AG04450 (cell line): ENCODE measurements around the gene HMGN5. TPM values are rescaled to one million over a fixed set of nuclear protein-coding genes. Genes with fewer than 3 reads are reported as not detected.

ENCODE experiments used
- CTCF ChIA-PET: fragments of 300-600, 350-600 bp; formaldehyde crosslinking; extraction: SDS; loops from one replicate; lab custom pipeline; 2022; ENCODE audit warnings: antibody characterized with exemption, inconsistent platforms; lab: Charles Lee
- POLR2A ChIA-PET: fragments of 350-600 bp; formaldehyde crosslinking; extraction: SDS; loops from one replicate; lab custom pipeline; 2021; ENCODE audit warnings: antibody characterized with exemption, inconsistent platforms; lab: Yijun Ruan, JAX
- DNase-seq: peaks from one replicate; pipeline ENCODE4 v3.0.0-alpha.2; 2011; ENCODE audit warnings: low read depth, low spot score
- H3K27ac ChIP-seq: one replicate; pipeline ENCODE4 v1.5.1; 2012; ENCODE audit warnings: low read depth, low read length, control low read depth
- H3K27me3 ChIP-seq: one replicate; pipeline ENCODE4 v1.6.0; 2012; ENCODE audit warnings: low read length; ENCODE audit not compliant: control insufficient read depth, insufficient read depth
- H3K4me3 ChIP-seq: 2 replicates; pipeline ENCODE4 v1.5.1; 2011; ENCODE audit warnings: mild to moderate bottlenecking, low read depth, low read length, control low read depth
- H3K9me3 ChIP-seq: 2 replicates; pipeline ENCODE4 v1.5.1; 2012; ENCODE audit warnings: low read length; ENCODE audit not compliant: control insufficient read depth, insufficient read depth
- polyA plus RNA-seq: library from polyadenylated mRNA; depleted of rRNA; stranded (reverse); fragments of >200 nt; gene quantifications from 2 replicates; pipeline ENCODE4 v1.2.3, GENCODE V29; 2011
- TF ChIP-seq, protein P1 (sequence below): IDR thresholded peaks from 2 replicates; pipeline ENCODE4 v1.5.1; 2011; ENCODE audit warnings: low read depth, low read length, control low read depth, inconsistent platforms

Gene HMGN5
- polyA plus RNA-seq, 1 experiment: 3.7 TPM

DNA sequence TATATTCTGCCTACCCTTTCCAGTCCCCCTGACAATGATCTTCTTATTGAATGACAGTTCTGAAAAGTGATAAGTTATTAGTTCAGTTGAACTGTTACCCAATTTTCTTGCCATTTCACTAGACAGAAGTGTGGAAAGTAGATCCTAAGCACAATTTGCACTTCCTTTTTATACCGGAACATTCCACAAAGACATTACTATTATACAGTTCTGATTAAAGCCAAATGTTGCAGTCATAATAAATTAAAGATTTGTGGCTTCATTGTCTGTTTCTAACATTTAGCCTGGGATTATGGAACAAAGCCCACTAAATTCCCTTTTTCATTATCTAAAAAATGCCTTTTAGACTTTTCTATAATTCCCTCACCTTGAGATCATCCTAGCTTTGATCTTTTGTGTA, 14.0 kb upstream of the HMGN5 start:
- ChIA-PET CTCF (no interaction called here), POLR2A (no interaction called here)
- Histone ChIP-seq H3K4me3 (no peak overlapping the region), H3K27ac (no peak overlapping the region), H3K27me3 (no peaks in the 10 kb centered on the region), H3K9me3 (no peaks in the 10 kb centered on the region)
- TF ChIP-seq, protein P1, sequence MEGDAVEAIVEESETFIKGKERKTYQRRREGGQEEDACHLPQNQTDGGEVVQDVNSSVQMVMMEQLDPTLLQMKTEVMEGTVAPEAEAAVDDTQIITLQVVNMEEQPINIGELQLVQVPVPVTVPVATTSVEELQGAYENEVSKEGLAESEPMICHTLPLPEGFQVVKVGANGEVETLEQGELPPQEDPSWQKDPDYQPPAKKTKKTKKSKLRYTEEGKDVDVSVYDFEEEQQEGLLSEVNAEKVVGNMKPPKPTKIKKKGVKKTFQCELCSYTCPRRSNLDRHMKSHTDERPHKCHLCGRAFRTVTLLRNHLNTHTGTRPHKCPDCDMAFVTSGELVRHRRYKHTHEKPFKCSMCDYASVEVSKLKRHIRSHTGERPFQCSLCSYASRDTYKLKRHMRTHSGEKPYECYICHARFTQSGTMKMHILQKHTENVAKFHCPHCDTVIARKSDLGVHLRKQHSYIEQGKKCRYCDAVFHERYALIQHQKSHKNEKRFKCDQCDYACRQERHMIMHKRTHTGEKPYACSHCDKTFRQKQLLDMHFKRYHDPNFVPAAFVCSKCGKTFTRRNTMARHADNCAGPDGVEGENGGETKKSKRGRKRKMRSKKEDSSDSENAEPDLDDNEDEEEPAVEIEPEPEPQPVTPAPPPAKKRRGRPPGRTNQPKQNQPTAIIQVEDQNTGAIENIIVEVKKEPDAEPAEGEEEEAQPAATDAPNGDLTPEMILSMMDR: no peak
- no peak for DNase-seq

DNA sequence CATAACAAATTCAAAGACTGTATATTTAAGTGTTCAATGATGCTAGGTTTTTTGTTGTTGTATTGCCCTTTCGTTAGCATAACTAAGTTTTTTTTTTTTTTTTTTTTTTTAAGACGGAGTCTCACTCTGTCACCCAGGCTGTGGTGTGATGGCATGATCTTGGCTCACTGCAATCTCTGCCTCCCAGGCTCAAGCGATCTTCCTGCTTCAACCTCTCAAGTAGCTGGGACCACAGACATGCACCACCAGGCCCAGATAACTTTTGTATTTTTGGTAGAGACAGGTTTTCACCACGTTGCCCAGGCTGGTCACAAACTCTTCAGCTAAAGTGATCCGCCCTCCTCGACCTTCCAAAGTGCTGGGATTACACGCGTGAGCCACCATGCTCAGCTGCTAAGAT, 7.2 kb upstream of the HMGN5 start:
- no peak for DNase-seq
- Histone ChIP-seq H3K27me3 (no peaks in the 10 kb centered on the region), H3K4me3 (no peak overlapping the region), H3K27ac (no peak overlapping the region), H3K9me3 (no peaks in the 10 kb centered on the region)
- ChIA-PET POLR2A (no interaction called here), CTCF (no interaction called here)
- TF ChIP-seq, protein P1: no peak

DNA sequence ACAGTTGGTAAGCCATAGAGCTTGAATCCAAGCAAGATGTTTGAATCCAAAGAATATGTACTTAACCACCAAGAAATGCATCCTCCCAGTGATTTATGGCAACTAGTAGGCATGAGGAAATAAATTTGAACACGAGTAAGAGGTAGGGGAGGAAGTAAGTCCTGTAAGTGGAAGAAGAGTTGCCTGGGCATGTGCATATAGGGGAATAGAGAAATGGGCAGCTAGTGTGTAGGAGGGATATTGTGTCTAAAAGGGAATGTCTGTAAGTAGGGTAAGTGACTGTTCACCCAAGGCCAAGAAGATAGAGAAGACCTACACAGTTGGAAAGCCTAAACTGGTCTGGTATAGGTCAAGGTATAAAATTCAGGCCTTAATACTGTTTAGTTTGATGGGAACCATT, 4.8 kb upstream of the HMGN5 start:
- TF ChIP-seq, protein P1: no peak
- H3K9me3 ChIP-seq: no peaks in the 10 kb centered on the region
- DNase-seq: no peak
- no peak overlapping the region for H3K4me3 ChIP-seq
- H3K27ac ChIP-seq: no peak overlapping the region
- ChIA-PET CTCF (no interaction called here), POLR2A (no interaction called here)
- no peaks in the 10 kb centered on the region for H3K27me3 ChIP-seq

DNA sequence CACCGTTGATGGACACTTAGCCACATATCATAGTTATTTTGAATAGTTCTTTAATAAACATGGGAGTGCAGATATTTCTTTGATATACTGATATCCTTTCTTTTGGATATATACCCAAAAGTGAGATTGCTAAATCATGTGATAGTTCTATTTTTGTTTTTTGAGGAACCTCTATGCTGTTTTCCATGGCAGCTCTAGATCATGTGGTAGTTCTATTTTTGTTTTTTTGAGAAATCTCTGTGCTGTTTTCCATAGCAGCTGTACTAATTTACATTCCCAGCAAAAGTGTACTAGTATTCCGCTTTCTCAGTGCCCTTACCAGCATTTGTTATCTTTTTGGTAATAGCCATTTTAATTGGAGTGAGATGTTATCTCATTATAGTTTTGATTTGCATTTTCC, 3.8 kb upstream of the HMGN5 start:
- POLR2A ChIA-PET: no interaction called here
- Histone ChIP-seq H3K27ac (no peak overlapping the region), H3K4me3 (no peak overlapping the region), H3K27me3 (no peaks in the 10 kb centered on the region), H3K9me3 (no peaks in the 10 kb centered on the region)
- TF ChIP-seq, protein P1: no peak
- CTCF ChIA-PET: no interaction called here
- DNase-seq: no peak

DNA sequence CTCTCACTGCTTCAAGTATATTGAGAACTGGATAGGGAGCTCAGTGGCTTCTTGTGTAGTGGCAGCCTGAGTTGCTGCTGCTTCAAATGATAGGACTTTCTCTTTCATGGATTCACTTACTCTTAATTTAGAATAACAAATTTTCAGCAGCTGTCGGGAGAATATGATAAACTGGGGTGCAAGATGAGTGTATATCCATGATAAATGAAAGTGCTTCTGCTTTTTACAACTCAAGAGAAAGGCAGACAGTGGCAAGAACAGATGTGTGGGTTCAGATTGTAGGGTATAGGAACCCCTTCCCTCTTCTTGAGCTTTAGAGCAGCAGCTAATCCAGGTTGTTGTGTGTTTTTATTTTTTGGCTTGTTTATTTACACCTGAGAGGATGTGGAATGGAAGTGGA, 1.2 kb upstream of the HMGN5 start:
- H3K27me3 ChIP-seq: no peaks in the 10 kb centered on the region
- peak overlapping the region; percentile 73 for H3K4me3 ChIP-seq
- ChIA-PET CTCF (interaction anchor here (2.0 kb wide), 1 partner anchor 174 kb away, joined by 8 read pairs; no protein-coding TSS in a partner anchor), POLR2A (interaction anchor here (0.5 to 1.6 kb wide), 3 partner anchors 55 to 133 kb away, joined by 3 to 5 read pairs (median 4); no protein-coding TSS in a partner anchor)
- TF ChIP-seq, protein P1: no peak
- DNase-seq: no peak
- no peaks in the 10 kb centered on the region for H3K9me3 ChIP-seq
- no peak overlapping the region for H3K27ac ChIP-seq
